DMS153 treated with DMSO at 0.1 percent for 48 hours (cell line): ENCODE data around the gene TNP2.

Experiments used
- DNase-seq: peaks from one replicate; lab custom pipeline; 2025; ENCODE audit not compliant: unreplicated experiment; lab: John Stamatoyannopoulos, UW

TNP2 gene

DNA sequence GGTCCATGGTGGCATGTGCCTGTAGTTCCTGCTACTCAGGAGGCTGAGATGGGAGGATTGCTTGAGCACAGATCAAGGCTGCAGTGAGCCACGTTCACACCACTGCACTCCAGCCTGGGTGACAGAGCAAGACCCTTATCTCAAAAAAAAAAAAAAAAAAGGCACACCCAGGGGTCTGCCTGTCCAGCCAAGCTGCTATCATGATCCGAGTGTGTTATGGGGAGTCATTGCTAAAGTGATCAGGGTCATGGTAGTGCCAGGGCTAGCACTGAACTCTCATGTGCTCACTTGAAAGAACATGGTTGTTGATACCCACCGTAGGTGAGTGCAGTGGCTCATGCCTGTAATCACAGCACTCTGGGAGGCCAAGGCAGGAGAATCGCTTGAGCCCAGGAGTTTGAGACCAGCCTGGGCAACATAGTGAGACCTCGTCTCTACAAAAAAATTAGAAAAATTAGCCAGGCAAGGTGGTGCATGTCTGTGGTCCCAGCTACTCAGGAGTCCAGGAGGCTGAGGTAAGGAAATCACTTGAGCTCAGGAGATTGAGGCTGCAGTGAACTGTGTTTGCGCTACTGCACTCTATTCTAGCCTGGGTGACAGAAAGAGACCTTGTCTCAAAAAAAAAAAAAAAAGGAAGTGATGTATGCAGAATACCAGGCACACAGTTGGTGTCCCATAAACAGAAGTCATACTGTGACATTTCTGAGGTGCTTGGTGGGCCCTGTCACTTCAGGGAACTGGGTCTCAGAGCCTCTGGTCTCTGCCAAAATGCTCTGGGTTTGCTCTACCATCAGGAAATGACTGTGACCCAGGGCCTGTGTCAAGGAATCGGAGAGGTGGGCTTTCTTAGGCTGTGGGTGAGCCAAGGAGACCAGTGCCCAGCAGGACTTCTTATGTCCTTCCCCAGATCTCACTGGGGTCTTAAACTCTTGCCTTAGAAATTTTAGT, 9.8 kb upstream of the TNP2 start:
- no peak for DNase-seq

DNA sequence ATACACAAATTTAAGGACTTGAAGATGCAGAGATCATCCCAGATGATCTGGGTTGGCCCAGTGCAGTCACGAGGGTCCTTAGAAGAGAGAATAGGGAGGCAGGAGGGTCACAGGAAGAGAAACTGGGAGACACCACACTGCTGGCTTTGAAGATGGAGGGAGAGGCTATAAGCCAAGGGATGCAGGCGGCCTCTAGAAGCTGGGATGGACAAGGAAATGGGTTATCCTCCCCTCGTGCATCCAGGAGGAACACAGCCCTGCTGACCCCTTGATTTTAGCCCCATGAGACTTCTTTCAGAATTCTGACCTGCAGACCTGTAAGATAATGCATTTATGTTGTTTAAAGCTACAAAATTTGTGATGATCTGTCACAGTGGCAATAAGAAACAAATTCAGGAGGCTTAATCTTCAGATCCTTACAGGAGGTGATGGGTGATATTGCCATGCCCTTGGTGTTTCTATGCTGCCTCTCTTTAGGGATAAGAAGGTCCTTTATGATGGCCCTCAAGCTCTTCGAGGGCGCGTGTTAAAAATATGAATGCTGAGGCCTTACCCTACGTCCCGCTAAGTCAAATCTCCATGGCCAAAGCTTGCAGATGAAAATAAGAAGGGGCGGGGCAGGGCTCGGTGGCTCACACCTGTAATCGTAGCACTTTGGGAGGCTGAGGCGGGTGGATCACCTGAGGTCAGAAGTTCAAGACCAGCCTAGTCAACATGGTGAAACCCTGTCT, 8.6 kb upstream of the TNP2 start:
- no peak for DNase-seq

DNA sequence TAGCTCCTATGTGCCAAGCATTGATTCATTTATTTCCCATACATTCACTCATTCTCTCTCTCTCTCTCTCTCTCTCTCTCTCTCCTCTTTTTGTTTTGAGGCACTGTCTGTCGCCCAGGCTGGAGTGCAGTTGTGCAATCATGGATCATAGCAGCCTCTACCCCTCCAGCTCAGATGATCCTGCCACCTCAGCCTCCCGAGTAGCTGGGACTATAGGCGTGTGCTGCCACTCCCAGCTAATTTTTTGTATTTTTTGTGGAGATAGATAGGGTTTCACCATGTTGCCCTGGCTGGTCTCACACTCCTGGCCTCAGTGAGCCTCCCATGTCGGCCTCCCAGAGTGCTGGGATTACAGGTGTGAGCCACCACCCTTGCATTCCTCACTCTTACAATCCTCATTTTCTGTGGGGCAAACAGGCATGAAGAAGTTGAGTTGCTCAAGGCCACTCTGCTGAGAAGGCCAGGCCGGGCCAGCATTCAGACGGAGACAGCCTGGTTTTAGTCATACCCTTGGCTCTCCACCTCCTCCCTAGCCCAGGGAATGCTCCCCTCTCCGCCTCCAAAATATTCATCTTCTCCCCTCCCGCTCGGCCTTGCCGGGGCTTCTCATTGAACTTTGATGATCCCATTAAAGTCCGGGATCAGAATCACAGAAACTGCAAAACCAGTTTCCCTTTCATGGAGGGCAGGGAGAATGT, 7.9 kb upstream of the TNP2 start:
- no peak for DNase-seq

DNA sequence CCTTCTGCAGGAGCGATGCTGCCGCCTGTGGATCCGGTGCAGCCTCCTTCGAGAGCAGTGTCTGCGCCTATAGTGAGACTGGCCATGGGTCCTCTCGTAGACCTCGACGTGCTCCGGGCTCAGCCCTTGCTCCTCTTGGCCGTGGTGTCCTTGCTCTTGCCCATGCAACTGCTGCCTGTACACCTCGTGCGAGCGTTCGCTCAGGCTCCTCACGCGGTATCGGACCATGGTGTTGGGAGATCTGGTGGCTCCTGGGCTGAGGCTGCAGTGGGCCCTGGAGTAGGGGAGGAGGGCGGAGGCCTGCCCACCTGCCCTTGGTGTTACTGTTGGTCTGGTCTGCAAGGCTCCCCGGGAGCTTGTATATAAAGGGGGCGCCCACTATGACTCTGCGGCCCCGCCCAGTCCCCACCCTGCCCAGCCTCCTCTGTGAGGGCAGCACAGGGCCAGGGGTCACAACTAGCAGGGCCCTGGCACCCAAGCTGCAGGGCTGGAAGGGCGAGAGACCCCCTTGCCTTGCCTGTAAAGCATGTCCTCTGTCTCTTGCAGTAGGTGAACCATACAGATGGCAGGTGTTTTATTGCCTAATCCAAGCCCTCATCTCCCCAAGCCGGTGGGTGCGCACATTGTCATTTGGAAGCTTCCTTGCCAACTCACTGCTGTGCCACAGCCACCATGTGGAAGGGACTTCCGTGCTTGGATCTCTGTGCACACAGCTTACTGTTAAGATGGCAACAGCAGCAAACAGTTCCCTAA, 7.2 kb upstream of the TNP2 start, which contains the start of gene PRM2:
Gene PRM2, minus strand, starts transcription at position 338 of the 753 bp plus-strand sequence. Its CDS starts 110 bp downstream, at position 228.
- DNase-seq: no peak

DNA sequence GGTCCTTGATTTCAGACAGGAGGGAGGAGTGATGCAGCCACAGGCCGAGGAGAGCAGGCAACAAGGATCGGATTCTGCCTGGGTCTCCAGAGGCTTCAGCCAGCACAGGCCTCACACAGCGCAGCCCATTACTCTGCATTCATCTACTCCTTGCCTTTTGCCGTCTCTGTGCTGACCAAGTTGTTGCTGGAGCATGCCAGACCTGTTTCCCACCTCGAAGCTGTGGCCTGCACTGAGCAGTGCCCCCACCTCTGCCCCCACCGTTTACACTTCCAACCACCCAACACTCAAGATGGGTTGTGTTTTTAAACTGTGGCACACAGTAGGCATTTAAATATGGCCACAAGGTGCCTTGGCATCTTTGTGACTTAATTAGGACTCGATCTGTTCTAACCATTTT, 5.8 kb upstream of the TNP2 start:
- DNase-seq: no peak

DNA sequence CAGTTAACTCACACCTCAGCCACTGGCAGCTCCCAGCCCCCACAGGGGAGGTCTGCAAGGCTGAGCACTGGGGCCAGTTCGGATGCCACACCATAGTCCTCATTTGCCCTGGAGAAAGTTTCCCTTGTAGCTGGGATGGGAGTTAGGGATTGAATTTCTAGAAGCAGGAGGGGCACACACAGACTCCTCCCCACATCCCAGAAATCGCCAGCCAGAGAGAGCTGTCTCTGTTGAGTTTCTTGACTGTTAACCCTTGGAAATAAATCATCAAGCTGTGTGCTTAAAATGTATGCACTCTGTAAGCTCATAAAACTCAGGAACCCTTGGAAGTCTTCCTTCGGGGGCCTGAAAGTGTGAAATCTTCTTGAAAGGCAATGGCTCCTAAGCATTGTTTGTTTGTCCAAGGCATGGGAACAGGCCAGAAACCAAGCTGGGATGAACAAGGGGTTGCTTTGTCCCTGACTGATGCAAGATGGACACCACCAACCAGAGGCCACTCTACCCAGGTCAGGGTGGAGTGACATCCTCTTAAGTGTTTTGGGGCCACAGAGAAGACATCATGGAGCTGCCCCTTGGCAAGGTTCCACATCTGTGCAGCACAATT, 4.7 kb upstream of the TNP2 start:
- DNase-seq: no peak

DNA sequence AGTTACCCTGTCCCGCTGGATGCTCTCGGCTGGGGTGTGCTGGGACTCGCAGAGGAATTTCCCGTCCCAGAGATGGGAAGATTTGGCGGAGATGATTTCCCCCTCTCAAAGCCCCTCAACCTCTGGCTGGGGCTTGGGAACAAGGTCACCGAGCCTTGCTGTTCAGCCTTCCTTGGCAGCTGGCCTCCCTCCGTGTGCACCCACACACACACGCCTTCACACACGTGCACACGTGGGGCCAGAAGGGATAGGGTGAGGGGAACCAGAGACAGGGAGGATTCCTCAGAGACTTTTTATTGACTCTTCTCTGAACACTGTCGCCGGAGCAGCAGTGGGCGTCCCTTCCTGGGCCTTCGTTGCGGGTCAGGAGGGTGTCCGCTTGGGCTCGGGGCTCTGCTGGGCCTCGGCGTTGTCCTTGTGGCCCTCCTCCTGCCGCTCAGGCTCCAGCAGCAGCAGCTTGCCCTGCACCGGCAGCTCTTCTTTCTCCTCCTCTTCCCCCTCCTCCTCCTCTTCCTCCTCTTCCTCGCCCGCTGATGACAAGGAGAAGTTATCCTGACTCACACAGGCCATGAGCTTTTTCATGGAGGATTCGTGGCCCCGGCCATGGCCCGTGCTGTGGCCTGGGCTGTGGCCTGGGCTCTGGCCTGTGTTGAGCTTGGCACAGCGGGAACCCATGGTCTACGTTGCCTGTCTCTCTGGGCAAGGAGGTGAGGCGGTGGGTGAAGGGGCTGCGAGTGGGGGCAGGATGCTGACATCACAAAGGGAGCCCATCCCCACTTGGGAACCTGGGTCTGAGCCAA, 4.0 kb upstream of the TNP2 start, which contains the start of gene PRM3:
Gene PRM3, minus strand, starts transcription at position 709 of the 800 bp plus-strand sequence. Its CDS starts 34 bp downstream, at position 675.
- DNase-seq: no peak

DNA sequence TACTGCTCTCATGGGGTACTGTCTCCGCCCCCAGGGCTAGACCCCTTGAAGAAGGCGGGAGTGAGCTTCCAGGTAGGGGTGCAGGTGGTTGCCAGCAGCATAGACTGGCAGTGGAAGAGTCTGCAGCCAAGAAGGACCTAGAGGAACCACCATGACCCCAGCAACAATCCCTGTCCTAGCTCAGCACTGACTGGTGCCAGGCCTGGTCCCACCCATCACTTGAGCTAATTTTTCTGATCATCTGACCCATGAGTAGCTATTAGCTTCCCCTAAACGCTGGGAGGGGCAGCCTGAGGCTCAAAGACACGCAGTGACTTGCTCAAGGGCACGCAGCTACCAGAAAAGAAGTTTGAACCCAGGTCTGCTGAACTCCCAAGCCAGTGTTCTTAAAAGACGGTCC, 3.4 kb upstream of the TNP2 start:
- DNase-seq: no peak

DNA sequence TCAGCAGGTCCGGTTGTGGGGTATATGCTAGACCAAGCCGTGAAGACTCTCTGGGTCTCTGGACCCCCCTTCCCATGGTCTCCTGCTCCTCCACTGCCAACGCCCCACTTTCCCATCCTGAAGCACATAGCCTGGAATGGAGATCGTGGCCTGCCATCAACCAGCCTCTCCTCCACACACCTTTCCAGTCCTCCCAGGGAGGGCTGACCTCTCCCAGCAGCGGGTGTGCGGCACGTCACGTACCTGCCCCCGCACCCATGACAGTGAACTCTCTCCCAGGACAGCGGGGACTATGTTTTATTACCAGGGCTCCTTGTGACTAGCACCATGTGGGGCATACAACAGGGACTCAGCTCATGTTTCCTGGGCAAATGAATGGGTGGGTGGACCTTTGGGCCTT, 2.5 kb upstream of the TNP2 start:
- no peak for DNase-seq

DNA sequence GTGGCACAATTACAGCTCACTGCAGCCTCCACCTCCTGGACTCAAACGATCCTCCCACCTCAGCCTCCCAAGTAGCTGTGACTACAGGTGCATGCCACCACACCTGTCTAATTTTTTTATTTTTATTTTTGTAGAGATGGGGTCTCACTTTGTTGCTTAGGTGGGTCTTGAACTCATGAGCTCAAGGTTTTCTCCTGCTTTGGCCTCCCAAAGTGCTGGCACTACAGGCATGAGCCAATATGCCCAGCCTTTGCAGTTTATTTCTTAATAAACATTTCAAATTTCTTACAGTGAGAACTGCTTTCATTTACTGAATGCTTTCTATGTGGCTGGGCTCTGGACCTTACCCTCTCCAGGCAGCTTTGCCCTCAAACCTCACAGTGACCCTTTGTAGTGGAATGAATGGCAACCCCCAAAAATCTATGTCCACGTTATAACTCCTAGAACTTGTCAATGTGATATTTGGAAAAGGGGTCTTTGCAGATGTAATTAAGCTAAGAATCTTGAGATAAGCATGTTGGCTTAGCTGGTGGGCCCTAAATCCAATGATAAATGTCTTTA, 1.6 kb upstream of the TNP2 start:
- no peak for DNase-seq

DNA sequence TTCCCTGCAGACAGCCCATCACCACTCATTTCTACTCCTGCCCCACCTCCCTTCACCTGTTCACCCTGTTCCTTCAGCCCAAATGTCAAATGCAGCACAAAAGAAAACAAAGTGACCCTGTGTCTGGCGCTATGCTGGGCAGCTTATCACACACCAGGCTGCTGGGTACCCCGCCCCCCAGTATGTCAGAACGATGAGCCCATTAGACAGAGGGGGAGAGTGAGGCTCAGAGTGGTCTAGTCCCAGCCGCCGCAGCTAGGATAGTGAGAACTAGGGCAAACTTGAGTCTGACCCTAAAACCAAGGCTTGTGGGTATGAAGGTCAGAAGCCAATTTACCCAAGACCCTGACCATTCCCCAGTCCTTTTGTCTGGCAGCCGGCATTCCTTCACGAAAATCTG, 4.0 kb downstream of the TNP2 start:
- DNase-seq: no peak

DNA sequence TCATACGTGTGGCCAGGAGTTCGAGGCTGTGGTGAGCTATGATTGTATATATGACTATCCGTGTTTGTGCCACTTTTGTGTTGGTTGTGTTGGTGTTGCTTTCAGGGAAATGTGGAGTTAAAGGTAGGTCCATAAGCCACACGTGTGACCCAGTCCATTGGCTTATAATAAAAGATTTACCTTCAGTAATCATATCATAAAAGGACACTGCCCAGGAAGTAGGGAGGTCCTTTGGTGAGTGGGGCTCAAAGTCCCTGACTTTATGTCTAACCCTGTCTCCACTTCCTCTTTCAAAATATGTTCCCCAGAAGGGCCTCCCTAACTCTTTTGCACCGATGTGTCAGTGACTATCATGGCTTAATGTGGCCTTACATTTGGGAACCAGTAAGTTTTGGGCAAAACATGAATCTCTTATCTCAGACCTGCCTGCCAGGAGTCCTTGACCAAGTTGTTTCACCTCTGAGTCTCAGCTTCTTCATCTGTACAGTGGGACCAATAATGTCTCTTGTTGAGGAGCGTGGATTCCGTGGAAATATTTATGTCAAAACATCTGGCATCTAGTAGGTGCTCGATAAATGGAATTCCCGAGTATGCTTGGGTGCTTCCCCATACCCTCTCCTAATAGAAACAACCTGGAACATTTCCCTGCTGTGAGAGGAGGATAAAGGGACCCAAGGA, 4.8 kb downstream of the TNP2 start:
- no peak for DNase-seq

DNA sequence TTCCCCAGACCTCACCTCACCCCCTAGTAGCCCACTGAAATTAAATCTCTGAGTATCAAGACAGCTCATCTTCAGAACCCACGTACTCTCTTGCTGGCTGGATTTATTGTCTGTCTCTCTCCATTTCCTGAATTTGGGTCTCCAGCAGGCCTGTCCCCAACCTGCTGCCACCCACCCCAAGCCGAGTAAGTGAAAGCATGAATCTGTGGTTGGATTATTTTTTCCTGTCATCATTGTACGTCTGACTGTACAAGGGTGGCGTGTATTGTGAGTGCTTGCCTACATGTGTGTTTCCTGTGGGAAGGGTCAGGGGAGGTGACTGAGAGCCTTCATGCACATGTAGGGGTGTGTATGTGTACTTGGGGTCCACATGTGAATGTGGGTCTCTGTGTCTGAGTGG, 5.4 kb downstream of the TNP2 start:
- DNase-seq: no peak

DNA sequence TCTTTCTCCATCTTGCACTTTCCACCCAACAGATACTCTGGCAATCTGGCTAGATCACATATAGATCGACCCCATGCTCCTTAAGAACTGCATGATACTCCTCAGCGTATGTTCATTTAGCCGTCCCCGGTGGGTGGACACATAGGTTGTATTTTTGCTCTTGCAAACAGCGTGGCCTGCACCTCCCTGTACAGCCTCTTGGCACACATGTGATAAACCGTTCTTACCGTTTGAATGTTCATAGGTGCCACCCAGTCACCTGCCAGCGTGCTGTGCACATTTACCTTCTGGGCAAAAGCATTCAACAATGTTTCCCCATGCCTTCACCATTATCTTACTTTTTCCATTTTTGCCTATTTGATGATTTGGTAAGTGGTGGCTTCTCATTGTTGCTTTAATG, 6.2 kb downstream of the TNP2 start:
- no peak for DNase-seq

DNA sequence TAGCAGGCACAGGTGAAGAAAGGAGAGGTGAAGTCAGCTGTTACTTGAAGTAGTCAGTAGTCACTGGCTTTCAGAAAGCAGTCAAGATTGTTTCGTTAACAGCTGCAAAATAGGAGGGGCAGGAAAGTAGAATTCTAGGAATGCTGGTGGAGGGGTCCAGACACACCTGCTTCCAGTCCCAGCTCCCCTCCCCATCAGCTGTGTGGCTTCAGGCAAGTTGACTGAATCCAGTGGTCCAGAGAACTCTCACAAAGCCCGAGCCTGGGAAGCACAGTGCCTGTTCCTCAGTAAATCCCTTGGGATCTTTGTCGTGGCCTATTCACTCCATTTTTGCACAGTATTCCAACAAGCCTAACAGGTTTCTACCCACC, 8.5 kb downstream of the TNP2 start:
- DNase-seq: no peak

DNA sequence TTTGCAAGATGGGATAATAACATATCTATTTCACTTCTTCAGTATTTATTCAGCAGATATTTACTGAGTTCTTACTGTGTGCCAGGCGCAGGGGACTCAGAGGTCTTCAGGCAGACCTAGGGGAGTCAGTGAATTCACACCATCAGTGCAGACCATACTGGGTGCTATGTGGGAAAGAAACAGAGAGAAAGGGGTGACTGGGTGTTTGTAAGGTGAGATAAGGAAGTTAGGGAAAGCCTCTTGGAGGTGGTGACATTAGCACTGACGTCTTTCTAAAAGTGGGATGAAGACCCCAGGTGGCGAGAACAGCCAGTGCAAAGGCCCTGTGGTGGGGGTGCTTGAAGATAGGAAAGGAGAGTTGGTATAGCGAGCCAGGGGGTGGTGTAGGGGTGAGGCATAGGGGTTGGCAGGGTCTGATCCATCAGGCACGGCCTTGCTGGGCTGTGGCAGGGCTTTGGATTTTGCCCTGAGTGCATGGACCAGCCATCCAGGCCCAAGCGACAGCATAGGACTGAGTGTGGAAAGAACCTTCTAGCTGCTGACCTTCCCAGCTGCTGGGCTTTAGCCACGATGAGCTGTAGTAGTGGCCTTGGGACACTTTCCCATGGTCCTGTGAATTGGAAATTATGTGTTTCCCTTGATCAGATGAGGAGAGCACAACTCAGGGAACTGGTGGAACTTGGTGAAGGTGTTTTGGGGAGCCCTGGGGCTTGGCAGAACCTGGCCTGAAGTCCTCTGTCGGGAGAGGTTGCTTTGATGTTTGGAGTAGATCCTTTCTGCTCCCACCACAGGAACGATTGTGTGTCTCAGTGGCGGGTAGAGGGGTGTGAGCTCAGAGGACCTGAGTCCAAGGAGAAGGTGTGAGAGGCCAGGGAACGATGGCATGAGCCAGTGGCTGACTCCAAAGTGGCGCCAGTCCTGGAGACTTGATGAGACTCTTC, 9.2 kb downstream of the TNP2 start:
- DNase-seq: no peak
